HG02759 (cell line): ENCODE measurements around the gene HS6ST1.

Experiments used
- ATAC-seq: cut with Tn5 transposase; IDR thresholded peaks from one replicate; pipeline ENCODE4 v1.9.1; 2021; ENCODE audit warnings: mild to moderate bottlenecking, moderate library complexity; ENCODE audit not compliant: unreplicated experiment

The HS6ST1 gene

GRCh38 chr2:128350736-128351135, 32.1 kb upstream of the HS6ST1 start:
- no peak for ATAC-seq

- no peak for ATAC-seq
Observed at GRCh38 chr2:128348701-128349100, 30.0 kb upstream of the HS6ST1 start.

- ATAC-seq, result no peak
Observed at GRCh38 chr2:128347701-128348539, 29.3 kb upstream of the HS6ST1 start.

- ATAC-seq, result no peak
Observed at GRCh38 chr2:128347171-128347558, 28.5 kb upstream of the HS6ST1 start.

GRCh38 chr2:128346291-128347170, 27.9 kb upstream of the HS6ST1 start:
- no peak for ATAC-seq

- ATAC-seq, result no peak
Observed at GRCh38 chr2:128345436-128346165, 26.9 kb upstream of the HS6ST1 start.

GRCh38 chr2:128344101-128344500, 25.4 kb upstream of the HS6ST1 start:
- no peak for ATAC-seq

GRCh38 chr2:128343459-128343858, 24.8 kb upstream of the HS6ST1 start:
- ATAC-seq, result no peak

- ATAC-seq, result no peak
Observed at GRCh38 chr2:128342550-128342949, 23.9 kb upstream of the HS6ST1 start.

GRCh38 chr2:128341621-128342020, 23.0 kb upstream of the HS6ST1 start:
- ATAC-seq, result no peak

GRCh38 chr2:128332091-128332634, 13.5 kb upstream of the HS6ST1 start:
- no peak for ATAC-seq

- no peak for ATAC-seq
Observed at GRCh38 chr2:128330583-128330982, 11.9 kb upstream of the HS6ST1 start.

- no peak for ATAC-seq
Observed at GRCh38 chr2:128329607-128330006, 10.9 kb upstream of the HS6ST1 start.

- no peak for ATAC-seq
Observed at GRCh38 chr2:128327180-128327964, 8.7 kb upstream of the HS6ST1 start.

- ATAC-seq, result no peak
Observed at GRCh38 chr2:128326346-128326745, 7.7 kb upstream of the HS6ST1 start.

GRCh38 chr2:128325611-128326181, 7.0 kb upstream of the HS6ST1 start:
- ATAC-seq, result no peak

- no peak for ATAC-seq
Observed at GRCh38 chr2:128324897-128325410, 6.3 kb upstream of the HS6ST1 start.

GRCh38 chr2:128324008-128324896, 5.6 kb upstream of the HS6ST1 start:
- ATAC-seq, result no peak

GRCh38 chr2:128323555-128323931, 4.9 kb upstream of the HS6ST1 start:
- ATAC-seq, result no peak
